Spleen (tissue), 11 donors: ENCODE results near the gene SPEM2. TPM values are rescaled to one million over a fixed set of nuclear protein-coding genes. Genes with fewer than 3 reads are reported as not detected.

ENCODE experiments used
- DNase-seq: peaks from one replicate; pipeline ENCODE4 v3.0.0-alpha.2; 2020
- H3K27ac ChIP-seq, 8 donors: fragments of 200-600 bp; sonication (generic) in 7 of 8; 1 replicate in 4 of 8; 2 replicates in 4 of 8; pipeline versions ENCODE4 v1.5.0 to v1.8.0; 2016 to 2021; ENCODE audit warnings: inconsistent platforms in 4 of 8, mild to moderate bottlenecking in 4 of 8, moderate library complexity in 1 of 8
- H3K27me3 ChIP-seq, 7 donors: fragments of 200-600 bp; sonication (generic) in 6 of 7; replicated peaks in 1 of 7; 1 replicate in 4 of 7; 2 replicates in 3 of 7; pipeline versions ENCODE4 v1.5.0 to v1.8.0; 2016 to 2021; ENCODE audit warnings: inconsistent platforms in 3 of 7, mild to moderate bottlenecking in 1 of 7
- H3K36me3 ChIP-seq, 6 donors: fragments of 200-600 bp; sonication (generic) in 5 of 6; 1 replicate in 4 of 6; 2 replicates in 2 of 6; pipeline versions ENCODE4 v1.5.0 to v1.8.0; 2016 to 2021; ENCODE audit warnings: inconsistent platforms in 2 of 6
- H3K4me1 ChIP-seq, 6 donors: fragments of 200-600 bp; sonication (generic) in 5 of 6; 1 replicate in 3 of 6; 2 replicates in 3 of 6; pipeline versions ENCODE4 v1.5.0 to v1.8.0; 2016 to 2021; ENCODE audit warnings: inconsistent platforms in 3 of 6
- H3K4me3 ChIP-seq, 8 donors: fragments of 200-600 bp; sonication (generic) in 7 of 8; 1 replicate in 4 of 8; 2 replicates in 4 of 8; pipeline versions ENCODE4 v1.5.0 to v1.8.0; 2016 to 2021; ENCODE audit warnings: inconsistent platforms in 4 of 8, mild to moderate bottlenecking in 4 of 8, moderate library complexity in 2 of 8
- H3K9me3 ChIP-seq, 8 donors: fragments of 200-600 bp; sonication (generic) in 7 of 8; 1 replicate in 4 of 8; 2 replicates in 4 of 8; pipeline versions ENCODE4 v1.5.0 to v1.8.0; 2016 to 2021; ENCODE audit warnings: inconsistent platforms in 4 of 8
- CTCF ChIP-seq, 11 experiments: fragments of 200-600 bp in 7 of 11; fragments of 450-650 bp in 4 of 11; sonication (generic) in 4 of 11; IDR thresholded peaks in 8 of 11; conservative IDR thresholded peaks in 3 of 11; 1 replicate in 7 of 11; 2 replicates in 4 of 11; pipeline versions ENCODE4 v1.4.0 to v1.8.0; 2016 to 2021; ENCODE audit warnings: antibody characterized with exemption in 11 of 11, inconsistent platforms in 4 of 11, mild to moderate bottlenecking in 1 of 11
- POLR2A ChIP-seq, 3 donors: fragments of 450-650 bp; IDR thresholded peaks; one replicate each; pipeline ENCODE4 v1.5.1; 2017; ENCODE audit warnings: antibody characterized with exemption in 3 of 3, mild to moderate bottlenecking in 1 of 3
- POLR2AphosphoS5 ChIP-seq, 3 donors: sonication (generic); formaldehyde crosslinking; IDR thresholded peaks; one replicate each; pipeline ENCODE4 v1.5.1; 2017; ENCODE audit warnings: antibody characterized with exemption in 3 of 3
- WGBS, 5 donors: extraction: QIAGEN DNeasy Blood & Tissue Kit in 3 of 5; methylation state at CpG; one replicate each; pipeline versions ENCODE4 v1.1.5 to v1.1.7; 2013 to 2018; 5-methylcytosine and 5-hydroxymethylcytosine counted together
- intact Hi-C: fragments of 100-400 bp; cut with DNase I; formaldehyde crosslinking; loops from one replicate; pipeline ENCODE4 v1.15.0; 2023; ENCODE audit warnings: low total_unique reads
- polyA plus RNA-seq, 3 donors: library from polyadenylated mRNA; stranded (reverse); fragments of 200-250 nt; gene quantifications; one replicate each; pipeline ENCODE4 v1.2.1, GENCODE V29; 2013
- total RNA-seq, 7 donors: library from RNA; depleted of rRNA in 3 of 7; stranded (reverse); fragments of >200 nt in 3 of 7; fragmentation: NEBNext Ultra II Directional in 4 of 7; extraction: Animal tissue kit (Norgen Biotek cat#: 25700) in 4 of 7; gene quantifications; one replicate each; pipeline versions ENCODE4 v1.1.0 to v1.2.1, GENCODE V29; 2016 to 2021
- donor health status: healthy with polysubstance abuse.
- donor health status: DM: no; HTN: no; CAD: no; lungs with moderate emphysema.
- donor health status: DM: no; HTN: no; CAD: no.
- donor health status: Bipolar disorder and iron deficiency.
- donor health status: healthy.
- donor health status: DM: no; HTN: no; CAD: no.
- donor health status: DM: yes; HTN: yes; CAD: no.

The SPEM2 gene
- total and polyA plus RNA-seq, 10 donors: not detected

- no peak for TF ChIP-seq CTCF (IDR thresholded peaks at IDR 0.05 in 8 of 11, conservative IDR thresholded peaks at IDR 0.05 in 3 of 11)
- TF ChIP-seq POLR2AphosphoS5 (IDR thresholded peaks at IDR 0.05): no peak
- TF ChIP-seq POLR2A (IDR thresholded peaks at IDR 0.05): no peak
- Histone ChIP-seq H3K4me1 (no peaks in the 10 kb centered on the region), H3K27me3 (no peaks in the 10 kb centered on the region), H3K27ac (no peak overlapping the region), H3K36me3 (peaks cover 0 to 7% (median 0%) of the 10 kb centered on the region in 6 donors), H3K9me3 (no peaks in the 10 kb centered on the region), H3K4me3 (no peak overlapping the region)
- intact Hi-C loops: no loop called here
- WGBS, 5 donors: 85 to 97% (median 87%) methylated on average over 7 to 14 of the region's 14 CpGs
- no peak for DNase-seq
Observed at GRCh38 chr17:7414837-7415236, 10.6 kb upstream of the SPEM2 start.

- no peaks in the 10 kb centered on the region for H3K9me3 ChIP-seq
- no peak overlapping the region for H3K27ac ChIP-seq
- TF ChIP-seq POLR2AphosphoS5 (IDR thresholded peaks at IDR 0.05): no peak
- no peak for TF ChIP-seq POLR2A (IDR thresholded peaks at IDR 0.05)
- no peak for TF ChIP-seq CTCF (IDR thresholded peaks at IDR 0.05 in 8 of 11, conservative IDR thresholded peaks at IDR 0.05 in 3 of 11)
- no peaks in the 10 kb centered on the region for H3K27me3 ChIP-seq
- H3K36me3 ChIP-seq: peaks cover 0 to 7% (median 0%) of the 10 kb centered on the region in 6 donors
- 85 to 96% (median 90%) methylated on average over 18 to 23 of the region's 23 CpGs for WGBS, 5 donors
- intact Hi-C loops: no loop called here
- no peak for DNase-seq
- H3K4me3 ChIP-seq: no peak overlapping the region
- H3K4me1 ChIP-seq: no peaks in the 10 kb centered on the region
Observed at GRCh38 chr17:7415784-7416183, 9.6 kb upstream of the SPEM2 start.

GRCh38 chr17:7416323-7416722 lies 9.1 kb upstream of the SPEM2 start:
- Histone ChIP-seq H3K4me3 (no peak overlapping the region), H3K4me1 (no peaks in the 10 kb centered on the region), H3K9me3 (no peaks in the 10 kb centered on the region), H3K27me3 (no peaks in the 10 kb centered on the region), H3K36me3 (peaks cover 0 to 7% (median 0%) of the 10 kb centered on the region in 6 donors), H3K27ac (no peak overlapping the region)
- no peak for DNase-seq
- intact Hi-C loops: no loop called here
- no peak for TF ChIP-seq CTCF (IDR thresholded peaks at IDR 0.05 in 8 of 11, conservative IDR thresholded peaks at IDR 0.05 in 3 of 11)
- TF ChIP-seq POLR2AphosphoS5 (IDR thresholded peaks at IDR 0.05): no peak
- no peak for TF ChIP-seq POLR2A (IDR thresholded peaks at IDR 0.05)
- 77 to 88% (median 79%) methylated on average over 6 of the region's 6 CpGs for WGBS, 5 donors

- Histone ChIP-seq H3K27ac (no peak overlapping the region), H3K36me3 (peaks cover 0 to 7% (median 0%) of the 10 kb centered on the region in 6 donors), H3K27me3 (no peaks in the 10 kb centered on the region), H3K4me1 (no peaks in the 10 kb centered on the region), H3K9me3 (no peaks in the 10 kb centered on the region), H3K4me3 (no peak overlapping the region)
- WGBS, 5 donors: 94 to 97% (median 96%) methylated on average over 40 to 54 of the region's 54 CpGs
- intact Hi-C loops: no loop called here
- DNase-seq: no peak
- TF ChIP-seq POLR2A (IDR thresholded peaks at IDR 0.05) (no peak), CTCF (IDR thresholded peaks at IDR 0.05 in 8 of 11, conservative IDR thresholded peaks at IDR 0.05 in 3 of 11) (no peak), POLR2AphosphoS5 (IDR thresholded peaks at IDR 0.05) (no peak)
Observed at GRCh38 chr17:7417056-7417655, 8.3 kb upstream of the SPEM2 start.
